GM19239 (cell line): ENCODE data around the gene PWWP2B.
"Not testable (repeated sequence)": the region's sequence is repeated elsewhere in the genome, so short reads cannot be mapped to it uniquely, and the experiment has no call there.

Experiments
- DNase-seq: peaks from one replicate; pipeline ENCODE4 v3.0.0; 2011; ENCODE audit warnings: low spot score; ENCODE audit not compliant: insufficient read length
- FAIRE-seq: peaks from 2 replicates; lab custom pipeline; 2011; peaks lifted over from hg19 to GRCh38; lab: Jason Lieb, UNC

Gene PWWP2B

GRCh38 chr10:132427006-132427771 lies 30.2 kb downstream of the PWWP2B start:
- FAIRE-seq (no peak), DNase-seq (no peak)

- no peak for FAIRE-seq
- no peak for DNase-seq
Observed at GRCh38 chr10:132427939-132428367, 31.0 kb downstream of the PWWP2B start.

GRCh38 chr10:132428486-132428995 lies 31.5 kb downstream of the PWWP2B start:
- no peak for DNase-seq
- FAIRE-seq: no peak

GRCh38 chr10:132429281-132430230 lies 32.6 kb downstream of the PWWP2B start:
- FAIRE-seq (no peak), DNase-seq (no peak)

GRCh38 chr10:132430231-132430743 lies 33.3 kb downstream of the PWWP2B start:
- DNase-seq: no peak
- no peak for FAIRE-seq

- FAIRE-seq (no peak), DNase-seq (no peak)
Observed at GRCh38 chr10:132430861-132431271, 33.9 kb downstream of the PWWP2B start.

- FAIRE-seq (no peak), DNase-seq (no peak)
Observed at GRCh38 chr10:132431537-132432175, 34.7 kb downstream of the PWWP2B start.

- FAIRE-seq (no peak), DNase-seq (no peak)
Observed at GRCh38 chr10:132432176-132432540, 35.2 kb downstream of the PWWP2B start.

GRCh38 chr10:132433671-132434340 lies 36.8 kb downstream of the PWWP2B start:
- DNase-seq (no peak), FAIRE-seq (no peak)

GRCh38 chr10:132434405-132435005 lies 37.5 kb downstream of the PWWP2B start:
- DNase-seq: no peak
- peak; percentile 80 for FAIRE-seq

- DNase-seq: not testable (repeated sequence)
- FAIRE-seq: peak; percentile 75
Observed at GRCh38 chr10:132435320-132435719, 38.3 kb downstream of the PWWP2B start.

- DNase-seq, FAIRE-seq: not testable (repeated sequence)
Observed at GRCh38 chr10:132436096-132436495, 39.1 kb downstream of the PWWP2B start.

GRCh38 chr10:132436861-132437410 lies 39.9 kb downstream of the PWWP2B start:
- FAIRE-seq: no peak
- DNase-seq: no peak

GRCh38 chr10:132437541-132437950 lies 40.5 kb downstream of the PWWP2B start:
- DNase-seq (no peak), FAIRE-seq (no peak)

- DNase-seq (no peak), FAIRE-seq (no peak)
Observed at GRCh38 chr10:132438091-132439024, 41.4 kb downstream of the PWWP2B start.

GRCh38 chr10:132439025-132439388 lies 42.0 kb downstream of the PWWP2B start:
- no peak for DNase-seq
- no peak for FAIRE-seq

- DNase-seq (no peak), FAIRE-seq (no peak)
Observed at GRCh38 chr10:132439424-132440163, 42.6 kb downstream of the PWWP2B start.
